IMR-90 (cell line): ENCODE results near the gene RTP5.

Source experiments
- BHLHE40 ChIP-seq: fragments of 150-350 bp; IDR thresholded peaks from 2 replicates; pipeline ENCODE4 v1.6.1; 2016; ENCODE audit warnings: mild to moderate bottlenecking, low read depth, low read length
- CEBPB ChIP-seq: IDR thresholded peaks from 2 replicates; pipeline ENCODE4 v1.6.1; 2012; ENCODE audit warnings: low read depth, low read length, improper control_type of control experiment
- FOS ChIP-seq: fragments of 150-350 bp; IDR thresholded peaks from 2 replicates; pipeline ENCODE4 v1.6.1; 2016; ENCODE audit warnings: low read depth, low read length
- MAZ ChIP-seq: IDR thresholded peaks from 2 replicates; pipeline ENCODE4 v1.6.1; 2012; ENCODE audit warnings: low read depth, mild to moderate bottlenecking, low read length, improper control_type of control experiment, moderate library complexity, borderline replicate concordance
- MXI1 ChIP-seq: IDR thresholded peaks from 2 replicates; pipeline ENCODE4 v1.6.1; 2012; ENCODE audit warnings: low read depth, mild to moderate bottlenecking, low read length, moderate library complexity, borderline replicate concordance
- POLR2A ChIP-seq: IDR thresholded peaks from 2 replicates; pipeline ENCODE4 v1.6.1; 2012; ENCODE audit warnings: mild to moderate bottlenecking, low read depth, low read length
- RAD21 ChIP-seq: IDR thresholded peaks from 2 replicates; pipeline ENCODE4 v1.6.1; 2012; ENCODE audit warnings: low read length, improper control_type of control experiment
- RCOR1 ChIP-seq: IDR thresholded peaks from 2 replicates; pipeline ENCODE4 v1.6.1; 2012; ENCODE audit warnings: mild to moderate bottlenecking, low read length, improper control_type of control experiment; ENCODE audit not compliant: insufficient replicate concordance
- RFX5 ChIP-seq: IDR thresholded peaks from 2 replicates; pipeline ENCODE4 v1.8.0; 2012; ENCODE audit warnings: low read depth, mild to moderate bottlenecking, low read length, moderate library complexity
- TF ChIP-seq, protein P1 (sequence below): conservative IDR thresholded peaks from 2 replicates; pipeline ENCODE4 v1.5.1; 2012; ENCODE audit warnings: mild to moderate bottlenecking, low read depth, low read length, improper control_type of control experiment
- TF ChIP-seq, protein P2 (sequence below): fragments of 150-350 bp; IDR thresholded peaks from 2 replicates; pipeline ENCODE4 v1.6.1; 2017; ENCODE audit warnings: mild to moderate bottlenecking, antibody characterized with exemption, low read length, low read depth

DNA sequence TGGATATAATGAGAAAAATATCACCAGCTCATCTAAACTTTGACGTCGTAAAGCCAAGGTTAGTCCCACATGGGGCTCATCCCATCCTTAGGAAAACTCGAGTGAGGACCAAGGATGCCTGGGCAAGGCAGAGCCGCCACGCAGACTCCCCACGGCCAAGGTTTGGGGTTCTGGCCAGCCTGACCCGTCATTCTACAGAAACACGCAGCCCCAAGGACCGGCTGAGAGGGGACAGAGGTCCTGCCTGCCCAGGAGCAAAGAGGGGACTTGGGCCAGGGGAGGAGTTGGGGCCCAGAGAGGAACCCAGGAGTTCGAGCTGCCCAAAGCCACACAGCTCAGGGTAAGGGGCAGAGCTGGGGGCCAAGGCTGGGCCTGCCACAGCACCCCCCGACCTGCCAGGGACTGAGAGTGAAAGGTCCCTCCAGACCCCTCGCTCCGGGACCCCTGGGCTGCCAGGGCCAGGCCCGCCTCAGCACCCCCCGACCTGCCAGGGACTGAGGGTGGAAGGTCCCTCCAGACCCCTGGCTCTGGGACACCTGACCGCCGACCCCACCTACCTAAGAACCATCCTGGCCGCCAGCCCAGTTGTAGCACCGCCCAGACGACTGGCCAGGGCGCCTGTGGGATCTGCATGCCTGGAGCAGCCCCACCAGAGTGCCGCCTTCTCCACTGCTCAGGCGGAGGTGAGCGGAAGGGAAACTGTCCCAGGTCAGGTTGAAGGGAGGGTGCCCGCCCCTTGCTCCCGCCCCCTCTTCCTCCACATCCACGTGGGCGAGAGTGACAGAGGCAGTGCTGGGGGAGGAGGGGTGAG, 11.1 kb upstream of the RTP5 start, which contains the start of gene PDCD1:
- TF ChIP-seq POLR2A (no peak), MXI1 (no peak), CEBPB (no peak), MAZ (no peak), RFX5 (no peak), FOS (no peak), RAD21 (no peak), BHLHE40 (no peak), RCOR1 (no peak)
- TF ChIP-seq, protein P1, sequence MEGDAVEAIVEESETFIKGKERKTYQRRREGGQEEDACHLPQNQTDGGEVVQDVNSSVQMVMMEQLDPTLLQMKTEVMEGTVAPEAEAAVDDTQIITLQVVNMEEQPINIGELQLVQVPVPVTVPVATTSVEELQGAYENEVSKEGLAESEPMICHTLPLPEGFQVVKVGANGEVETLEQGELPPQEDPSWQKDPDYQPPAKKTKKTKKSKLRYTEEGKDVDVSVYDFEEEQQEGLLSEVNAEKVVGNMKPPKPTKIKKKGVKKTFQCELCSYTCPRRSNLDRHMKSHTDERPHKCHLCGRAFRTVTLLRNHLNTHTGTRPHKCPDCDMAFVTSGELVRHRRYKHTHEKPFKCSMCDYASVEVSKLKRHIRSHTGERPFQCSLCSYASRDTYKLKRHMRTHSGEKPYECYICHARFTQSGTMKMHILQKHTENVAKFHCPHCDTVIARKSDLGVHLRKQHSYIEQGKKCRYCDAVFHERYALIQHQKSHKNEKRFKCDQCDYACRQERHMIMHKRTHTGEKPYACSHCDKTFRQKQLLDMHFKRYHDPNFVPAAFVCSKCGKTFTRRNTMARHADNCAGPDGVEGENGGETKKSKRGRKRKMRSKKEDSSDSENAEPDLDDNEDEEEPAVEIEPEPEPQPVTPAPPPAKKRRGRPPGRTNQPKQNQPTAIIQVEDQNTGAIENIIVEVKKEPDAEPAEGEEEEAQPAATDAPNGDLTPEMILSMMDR = no peak
- TF ChIP-seq, protein P2, sequence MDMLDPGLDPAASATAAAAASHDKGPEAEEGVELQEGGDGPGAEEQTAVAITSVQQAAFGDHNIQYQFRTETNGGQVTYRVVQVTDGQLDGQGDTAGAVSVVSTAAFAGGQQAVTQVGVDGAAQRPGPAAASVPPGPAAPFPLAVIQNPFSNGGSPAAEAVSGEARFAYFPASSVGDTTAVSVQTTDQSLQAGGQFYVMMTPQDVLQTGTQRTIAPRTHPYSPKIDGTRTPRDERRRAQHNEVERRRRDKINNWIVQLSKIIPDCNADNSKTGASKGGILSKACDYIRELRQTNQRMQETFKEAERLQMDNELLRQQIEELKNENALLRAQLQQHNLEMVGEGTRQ = no peak
